HL-60 (cell line): ENCODE measurements around the gene TRAPPC11.

Source experiments
- DNase-seq, 2 experiments: peaks; one replicate each; pipeline ENCODE4 v3.0.0-alpha.2; 2010 to 2020; ENCODE audit warnings: low read depth in 1 of 2, low spot score in 1 of 2
- H3K27ac ChIP-seq: fragments of 250-450 bp; sonication (Bioruptor Pico); replicated peaks from 2 replicates; pipeline ENCODE4 v1.5.1; 2020; ENCODE audit warnings: mild to moderate bottlenecking, moderate library complexity
- H3K27me3 ChIP-seq: fragments of 250-450 bp; sonication (Bioruptor Pico); 2 replicates; pipeline ENCODE4 v1.5.1; 2021; ENCODE audit warnings: mild to moderate bottlenecking, moderate library complexity; ENCODE audit not compliant: insufficient read depth, poor library complexity, severe bottlenecking
- H3K4me3 ChIP-seq: replicated peaks from 2 replicates; pipeline ENCODE4 v1.5.1; 2011; ENCODE audit warnings: mild to moderate bottlenecking, control low read depth, low read length; ENCODE audit not compliant: insufficient read depth
- CTCF ChIP-seq: IDR thresholded peaks from one replicate; pipeline ENCODE4 v1.5.1; 2011; ENCODE audit warnings: low read length, control low read depth, inconsistent platforms; ENCODE audit not compliant: insufficient read depth
- GABPA ChIP-seq: IDR thresholded peaks from 2 replicates; pipeline ENCODE4 v1.6.1; 2012; ENCODE audit warnings: low read depth
- POLR2AphosphoS5 ChIP-seq: IDR thresholded peaks from 2 replicates; pipeline ENCODE4 v1.6.1; 2012; ENCODE audit warnings: low read depth
- SPI1 ChIP-seq: IDR thresholded peaks from 2 replicates; pipeline ENCODE4 v1.6.1; 2012; ENCODE audit warnings: low read depth, mild to moderate bottlenecking, borderline replicate concordance
- TF ChIP-seq, protein P1 (sequence below): IDR thresholded peaks from 2 replicates; pipeline ENCODE4 v1.6.1; 2012; ENCODE audit warnings: low read depth; ENCODE audit not compliant: insufficient replicate concordance

TRAPPC11 gene

DNA sequence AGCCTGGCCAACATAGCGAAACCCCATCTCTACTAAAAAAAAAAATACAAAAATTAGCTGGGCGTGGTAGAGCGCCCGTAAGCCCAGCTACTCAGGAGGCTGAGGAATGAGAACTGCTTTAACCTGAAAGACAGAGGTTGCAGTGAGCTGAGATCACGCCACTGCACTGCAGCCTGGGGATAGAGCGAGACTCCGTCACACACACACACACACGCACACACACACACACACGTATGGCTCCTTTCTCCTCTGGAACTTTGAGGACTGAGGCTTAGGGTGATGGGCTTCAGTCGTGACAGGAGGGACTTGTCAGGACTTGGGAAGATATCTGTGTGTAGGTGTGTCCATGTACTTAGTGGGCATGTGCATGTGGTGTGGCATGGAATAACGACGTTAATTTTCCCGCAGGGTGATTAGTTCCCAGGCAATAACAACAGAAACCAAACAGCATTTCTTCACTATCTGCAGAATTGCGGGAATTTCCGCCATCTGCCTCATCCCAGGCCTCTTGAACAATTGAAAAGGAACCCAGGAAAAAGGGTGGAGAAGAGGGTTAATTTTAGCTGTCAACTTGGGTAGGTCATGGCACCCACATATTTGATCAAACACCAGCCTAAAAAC, 47.8 kb upstream of the TRAPPC11 start:
- Histone ChIP-seq H3K4me3 (no peak overlapping the region), H3K27me3 (no peaks in the 10 kb centered on the region), H3K27ac (no peak overlapping the region)
- no peak for DNase-seq
- no peak for TF ChIP-seq SPI1
- no peak for TF ChIP-seq POLR2AphosphoS5
- TF ChIP-seq CTCF = no peak
- no peak for TF ChIP-seq GABPA
- TF ChIP-seq, protein P1, sequence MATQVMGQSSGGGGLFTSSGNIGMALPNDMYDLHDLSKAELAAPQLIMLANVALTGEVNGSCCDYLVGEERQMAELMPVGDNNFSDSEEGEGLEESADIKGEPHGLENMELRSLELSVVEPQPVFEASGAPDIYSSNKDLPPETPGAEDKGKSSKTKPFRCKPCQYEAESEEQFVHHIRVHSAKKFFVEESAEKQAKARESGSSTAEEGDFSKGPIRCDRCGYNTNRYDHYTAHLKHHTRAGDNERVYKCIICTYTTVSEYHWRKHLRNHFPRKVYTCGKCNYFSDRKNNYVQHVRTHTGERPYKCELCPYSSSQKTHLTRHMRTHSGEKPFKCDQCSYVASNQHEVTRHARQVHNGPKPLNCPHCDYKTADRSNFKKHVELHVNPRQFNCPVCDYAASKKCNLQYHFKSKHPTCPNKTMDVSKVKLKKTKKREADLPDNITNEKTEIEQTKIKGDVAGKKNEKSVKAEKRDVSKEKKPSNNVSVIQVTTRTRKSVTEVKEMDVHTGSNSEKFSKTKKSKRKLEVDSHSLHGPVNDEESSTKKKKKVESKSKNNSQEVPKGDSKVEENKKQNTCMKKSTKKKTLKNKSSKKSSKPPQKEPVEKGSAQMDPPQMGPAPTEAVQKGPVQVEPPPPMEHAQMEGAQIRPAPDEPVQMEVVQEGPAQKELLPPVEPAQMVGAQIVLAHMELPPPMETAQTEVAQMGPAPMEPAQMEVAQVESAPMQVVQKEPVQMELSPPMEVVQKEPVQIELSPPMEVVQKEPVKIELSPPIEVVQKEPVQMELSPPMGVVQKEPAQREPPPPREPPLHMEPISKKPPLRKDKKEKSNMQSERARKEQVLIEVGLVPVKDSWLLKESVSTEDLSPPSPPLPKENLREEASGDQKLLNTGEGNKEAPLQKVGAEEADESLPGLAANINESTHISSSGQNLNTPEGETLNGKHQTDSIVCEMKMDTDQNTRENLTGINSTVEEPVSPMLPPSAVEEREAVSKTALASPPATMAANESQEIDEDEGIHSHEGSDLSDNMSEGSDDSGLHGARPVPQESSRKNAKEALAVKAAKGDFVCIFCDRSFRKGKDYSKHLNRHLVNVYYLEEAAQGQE = no peak

GRCh38 chr4:183612329-183613250, 46.5 kb upstream of the TRAPPC11 start:
- Histone ChIP-seq H3K27me3 (no peaks in the 10 kb centered on the region), H3K4me3 (no peak overlapping the region), H3K27ac (no peak overlapping the region)
- no peak for DNase-seq
- TF ChIP-seq POLR2AphosphoS5 = no peak
- TF ChIP-seq GABPA = no peak
- TF ChIP-seq, protein P1 = no peak
- TF ChIP-seq SPI1 = no peak
- TF ChIP-seq CTCF = no peak

GRCh38 chr4:183617075-183617474, 42.0 kb upstream of the TRAPPC11 start:
- TF ChIP-seq POLR2AphosphoS5 (no peak), GABPA (no peak), CTCF (no peak), SPI1 (no peak)
- TF ChIP-seq, protein P1 = no peak
- Histone ChIP-seq H3K27ac (no peak overlapping the region), H3K4me3 (no peak overlapping the region), H3K27me3 (no peaks in the 10 kb centered on the region)
- no peak for DNase-seq
